ENCODE results near the gene GOLPH3.
A peak's percentile ranks its signal among the peaks of the same experiment; 100 is the strongest.

GOLPH3 gene

GRCh38 chr5:32170303-32171151 lies 3.6 kb downstream of the GOLPH3 start:
- no peak for DNase-seq

- no peak for DNase-seq
Observed at GRCh38 chr5:32168460-32169033, 5.6 kb downstream of the GOLPH3 start.

GRCh38 chr5:32165597-32165996 lies 8.5 kb downstream of the GOLPH3 start:
- DNase-seq, result no peak

GRCh38 chr5:32163785-32164184 lies 10.3 kb downstream of the GOLPH3 start:
- no peak for DNase-seq

GRCh38 chr5:32163053-32163452 lies 11.1 kb downstream of the GOLPH3 start:
- no peak for DNase-seq

GRCh38 chr5:32160228-32160627 lies 13.9 kb downstream of the GOLPH3 start:
- no peak for DNase-seq

- DNase-seq, result no peak
Observed at GRCh38 chr5:32159328-32160072, 14.6 kb downstream of the GOLPH3 start.

GRCh38 chr5:32158679-32158975 lies 15.5 kb downstream of the GOLPH3 start:
- DNase-seq, result no peak

GRCh38 chr5:32157078-32157477 lies 17.0 kb downstream of the GOLPH3 start:
- DNase-seq, result no peak

GRCh38 chr5:32156635-32157034 lies 17.5 kb downstream of the GOLPH3 start:
- no peak for DNase-seq

GRCh38 chr5:32155211-32155610 lies 18.9 kb downstream of the GOLPH3 start:
- no peak for DNase-seq

GRCh38 chr5:32153723-32154122 lies 20.4 kb downstream of the GOLPH3 start:
- DNase-seq, result no peak

GRCh38 chr5:32151198-32151597 lies 22.9 kb downstream of the GOLPH3 start:
- no peak for DNase-seq

- DNase-seq, result no peak
Observed at GRCh38 chr5:32150366-32150765, 23.8 kb downstream of the GOLPH3 start.

- DNase-seq, result no peak
Observed at GRCh38 chr5:32147959-32148358, 26.2 kb downstream of the GOLPH3 start.

- no peak for DNase-seq
Observed at GRCh38 chr5:32147236-32147635, 26.9 kb downstream of the GOLPH3 start.

- no peak for DNase-seq
Observed at GRCh38 chr5:32145378-32145777, 28.7 kb downstream of the GOLPH3 start.

- no peak for DNase-seq
Observed at GRCh38 chr5:32144378-32145207, 29.5 kb downstream of the GOLPH3 start.

GRCh38 chr5:32143617-32144377 lies 30.3 kb downstream of the GOLPH3 start:
- DNase-seq, result no peak

- peak; percentile 68 to 69 for DNase-seq
Observed at GRCh38 chr5:32138839-32139493, 35.2 kb downstream of the GOLPH3 start.

- no peak for DNase-seq
Observed at GRCh38 chr5:32136342-32136741, 37.8 kb downstream of the GOLPH3 start.

- DNase-seq, result no peak
Observed at GRCh38 chr5:32135086-32135485, 39.0 kb downstream of the GOLPH3 start.
